GM23248 (cell line): ENCODE data around the gene TRPC6. TPM values are rescaled to one million over a fixed set of nuclear protein-coding genes. Genes with fewer than 3 reads are reported as not detected.

Source experiments
- DNase-seq: peaks from one replicate; pipeline ENCODE4 v3.0.0-alpha.2; 2015
- H2AFZ ChIP-seq: fragments of 200-600 bp; sonication (generic); 2 replicates; pipeline ENCODE4 v1.6.1; 2016; ENCODE audit warnings: antibody characterized with exemption
- H3F3A ChIP-seq: fragments of 200-600 bp; sonication (generic); 2 replicates; pipeline ENCODE4 v1.6.1; 2016; ENCODE audit warnings: mild to moderate bottlenecking, antibody characterized with exemption, mixed run types; ENCODE audit not compliant: insufficient read depth
- H3K27ac ChIP-seq: fragments of 200-600 bp; sonication (generic); 2 replicates; pipeline ENCODE4 v1.5.1; 2016; ENCODE audit warnings: mild to moderate bottlenecking
- H3K27me3 ChIP-seq: fragments of 200-600 bp; sonication (generic); replicated peaks from 2 replicates; pipeline ENCODE4 v1.6.1; 2016; ENCODE audit warnings: mild to moderate bottlenecking; ENCODE audit not compliant: insufficient read depth
- H3K36me3 ChIP-seq: fragments of 200-600 bp; sonication (generic); 2 replicates; pipeline ENCODE4 v1.6.1; 2016; ENCODE audit warnings: low read depth, mild to moderate bottlenecking
- H3K4me1 ChIP-seq: fragments of 200-600 bp; sonication (generic); 2 replicates; pipeline ENCODE4 v1.6.1; 2016; ENCODE audit warnings: mild to moderate bottlenecking; ENCODE audit not compliant: insufficient read depth
- H3K4me2 ChIP-seq: fragments of 200-600 bp; sonication (generic); one replicate; pipeline ENCODE4 v1.6.1; 2016; ENCODE audit warnings: mild to moderate bottlenecking; ENCODE audit not compliant: unreplicated experiment
- H3K4me3 ChIP-seq: fragments of 200-600 bp; sonication (generic); 2 replicates; pipeline ENCODE4 v1.5.1; 2016; ENCODE audit warnings: mild to moderate bottlenecking
- H3K79me2 ChIP-seq: fragments of 200-600 bp; sonication (generic); 2 replicates; pipeline ENCODE4 v1.6.1; 2016; ENCODE audit warnings: mild to moderate bottlenecking; ENCODE audit not compliant: insufficient read depth
- H3K9ac ChIP-seq: fragments of 200-600 bp; sonication (generic); 2 replicates; pipeline ENCODE4 v1.6.1; 2016; ENCODE audit warnings: mild to moderate bottlenecking
- H3K9me2 ChIP-seq: fragments of 200-600 bp; sonication (generic); 2 replicates; pipeline ENCODE4 v1.6.1; 2016; ENCODE audit warnings: mixed run types, mild to moderate bottlenecking, moderate library complexity; ENCODE audit not compliant: insufficient read depth
- H3K9me3 ChIP-seq: fragments of 200-600 bp; sonication (generic); one replicate; pipeline ENCODE4 v1.6.1; 2017; ENCODE audit warnings: low read depth
- H4K20me1 ChIP-seq: fragments of 200-600 bp; sonication (generic); 2 replicates; pipeline ENCODE4 v1.6.0; 2016; ENCODE audit not compliant: insufficient read depth
- EZH2 ChIP-seq: fragments of 200-600 bp; sonication (generic); IDR thresholded peaks from 2 replicates; pipeline ENCODE4 v1.6.1; 2018; ENCODE audit warnings: antibody characterized with exemption, mild to moderate bottlenecking; ENCODE audit not compliant: insufficient read depth, poor library complexity, severe bottlenecking
- EZH2phosphoT487 ChIP-seq: fragments of 200-600 bp; sonication (generic); IDR thresholded peaks from 2 replicates; pipeline ENCODE4 v1.6.1; 2018; ENCODE audit warnings: antibody characterized with exemption, moderate library complexity, mild to moderate bottlenecking, low read depth; ENCODE audit not compliant: insufficient read depth
- WGBS, 2 experiments: methylation state at CpG; one replicate each; pipeline ENCODE4 v1.1.6; 2015 to 2017; ENCODE audit warnings: low lambda C conversion rate in 2 of 2, low coverage in 1 of 2; ENCODE audit errors: missing lambda C conversion rate in 2 of 2; 5-methylcytosine and 5-hydroxymethylcytosine counted together
- in situ Hi-C: fragments of 300-500 bp; cut with MboI; formaldehyde crosslinking; loops from 2 replicates; pipeline ENCODE4 v1.15.0; 2020
- polyA plus RNA-seq: library from polyadenylated mRNA; unstranded; fragments of >200 nt; fragmentation: Nextera tagmentation; extraction: Ambion mirVana; gene quantifications from 2 replicates; pipeline ENCODE4 v1.2.1, GENCODE V29; 2016
- total RNA-seq: library from RNA; depleted of rRNA; stranded (reverse); fragments of >200 nt; shearing (Covaris generic); gene quantifications from 2 replicates; pipeline ENCODE4 v1.2.3, GENCODE V29; 2014

TRPC6 gene
- total and polyA plus RNA-seq, 2 experiments from 2014 or later, result 0.11 to 0.16 TPM

DNA sequence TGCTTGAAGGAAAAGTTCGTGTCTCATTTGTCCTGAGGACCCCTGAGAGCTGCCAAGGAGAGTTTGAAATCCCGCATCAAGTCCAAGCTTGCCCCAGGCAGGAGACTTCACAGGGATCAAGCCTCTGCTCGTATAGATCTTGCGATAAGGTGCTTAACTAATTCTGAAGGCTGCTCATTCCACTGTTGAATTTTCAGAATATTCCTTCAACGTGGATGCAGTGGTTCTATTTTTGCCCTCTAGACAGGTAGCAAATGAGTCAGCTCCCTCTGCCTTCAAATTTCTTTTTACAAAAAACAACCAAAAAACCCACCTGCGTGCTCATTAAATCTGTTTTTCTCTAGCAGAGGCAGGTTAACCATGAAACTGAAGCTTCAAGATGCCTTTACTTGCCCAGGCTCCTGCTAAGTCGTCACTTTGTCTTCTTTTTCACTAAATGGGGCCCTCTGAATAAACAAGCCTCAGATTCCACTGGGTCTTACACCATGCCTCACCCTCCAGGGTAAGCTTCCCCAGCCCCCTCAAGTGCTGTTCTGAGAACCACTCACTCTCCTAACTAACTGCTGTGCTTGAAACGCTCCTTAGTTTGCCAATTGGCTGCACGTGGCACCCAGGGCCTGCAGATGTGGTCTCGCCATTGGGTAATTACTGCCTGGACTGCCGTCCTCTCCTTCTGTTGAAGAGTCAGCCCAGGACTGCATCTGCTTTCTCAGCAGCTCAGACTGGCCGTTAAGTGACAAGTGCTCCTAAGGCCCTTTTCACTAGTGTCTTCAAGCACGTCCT lies 105.0 kb downstream of the TRPC6 start:
- Histone ChIP-seq H3K4me1 (no peaks in the 10 kb centered on the region), H3K9me2 (no peaks in the 10 kb centered on the region), H3K9me3 (no peaks in the 10 kb centered on the region), H3K4me3 (no peak overlapping the region), H3K79me2 (no peaks in the 10 kb centered on the region), H3K36me3 (no peaks in the 10 kb centered on the region), H3K4me2 (no peak overlapping the region), H3K9ac (no peak overlapping the region), H3K27ac (no peak overlapping the region), H4K20me1 (no peaks in the 10 kb centered on the region), H2AFZ (no peak overlapping the region), H3K27me3 (no peaks in the 10 kb centered on the region), H3F3A (no peaks in the 10 kb centered on the region)
- no peak for DNase-seq
- 78 to 79% methylated on average over 13 of the region's 13 CpGs for WGBS, 2 experiments
- TF ChIP-seq EZH2, result no peak
- TF ChIP-seq EZH2phosphoT487, result no peak
- in situ Hi-C loops, result no loop called here

DNA sequence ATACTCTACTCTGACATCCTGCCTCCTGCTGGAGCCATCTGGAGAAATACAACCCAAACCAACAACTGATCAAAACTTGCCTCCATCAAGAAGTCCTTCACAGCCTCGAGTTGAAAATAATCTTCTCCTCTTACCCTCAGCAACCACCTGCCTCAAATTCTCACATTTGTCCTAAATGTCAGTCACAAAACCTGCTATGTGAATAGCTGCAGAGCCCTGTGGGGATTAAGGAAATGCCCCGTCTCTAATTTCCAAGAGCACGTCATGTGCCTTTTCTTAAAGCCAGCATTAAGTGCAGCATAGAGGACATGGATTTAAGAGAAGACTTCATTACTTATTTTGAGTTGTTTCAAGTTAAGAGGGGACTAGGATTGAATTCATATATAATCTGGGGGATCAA lies 105.9 kb downstream of the TRPC6 start:
- in situ Hi-C loops, result no loop called here
- no peaks in the 10 kb centered on the region for H3K4me1 ChIP-seq

DNA sequence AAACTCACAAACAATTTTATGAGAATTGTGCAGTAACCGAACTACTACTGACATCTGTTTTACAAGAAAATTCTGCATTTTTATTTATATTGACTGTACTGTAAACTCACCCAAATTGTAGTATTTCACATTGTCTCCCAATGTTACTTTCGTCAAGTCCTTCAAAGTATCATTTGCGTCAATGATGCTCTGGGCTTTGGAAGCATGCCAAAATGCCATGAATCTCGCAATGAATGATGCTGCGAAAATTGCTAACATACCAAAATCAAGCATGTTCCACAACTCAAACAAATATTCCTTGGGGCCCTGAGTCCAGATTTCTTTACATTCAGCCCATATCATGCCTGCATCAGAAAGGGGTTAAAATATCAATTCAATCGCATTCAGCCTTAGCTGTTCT lies 107.6 kb downstream of the TRPC6 start:
- H3K9me3 ChIP-seq, result no peaks in the 10 kb centered on the region
- H3K4me2 ChIP-seq, result no peak overlapping the region
- H3K4me3 ChIP-seq, result no peak overlapping the region
- H4K20me1 ChIP-seq, result no peaks in the 10 kb centered on the region
- no peaks in the 10 kb centered on the region for H3K79me2 ChIP-seq
- no peaks in the 10 kb centered on the region for H3F3A ChIP-seq
- no peaks in the 10 kb centered on the region for H3K9me2 ChIP-seq
- no peak for TF ChIP-seq EZH2phosphoT487
- TF ChIP-seq EZH2, result no peak
- H3K27ac ChIP-seq, result no peak overlapping the region
- no peaks in the 10 kb centered on the region for H3K27me3 ChIP-seq
- H3K4me1 ChIP-seq, result no peaks in the 10 kb centered on the region
- in situ Hi-C loops, result no loop called here
- H3K9ac ChIP-seq, result no peak overlapping the region
- no peak overlapping the region for H2AFZ ChIP-seq
- no peak for DNase-seq
- no peaks in the 10 kb centered on the region for H3K36me3 ChIP-seq
- WGBS, 2 experiments, result 94% methylated on average over 6 of the region's 6 CpGs

More for the DNA sequence above, 105.9 kb downstream of the TRPC6 start:
- Histone ChIP-seq H3K9me2 (no peaks in the 10 kb centered on the region), H3K9me3 (no peaks in the 10 kb centered on the region), H4K20me1 (no peaks in the 10 kb centered on the region), H3K27ac (no peak overlapping the region), H2AFZ (no peak overlapping the region), H3K79me2 (no peaks in the 10 kb centered on the region), H3K36me3 (no peaks in the 10 kb centered on the region), H3K9ac (no peak overlapping the region), H3K4me3 (no peak overlapping the region), H3K27me3 (no peaks in the 10 kb centered on the region), H3F3A (no peaks in the 10 kb centered on the region), H3K4me2 (no peak overlapping the region)
- DNase-seq, result no peak
- 77 to 81% methylated on average over 3 of the region's 3 CpGs for WGBS, 2 experiments
- TF ChIP-seq EZH2, result no peak
- no peak for TF ChIP-seq EZH2phosphoT487

DNA sequence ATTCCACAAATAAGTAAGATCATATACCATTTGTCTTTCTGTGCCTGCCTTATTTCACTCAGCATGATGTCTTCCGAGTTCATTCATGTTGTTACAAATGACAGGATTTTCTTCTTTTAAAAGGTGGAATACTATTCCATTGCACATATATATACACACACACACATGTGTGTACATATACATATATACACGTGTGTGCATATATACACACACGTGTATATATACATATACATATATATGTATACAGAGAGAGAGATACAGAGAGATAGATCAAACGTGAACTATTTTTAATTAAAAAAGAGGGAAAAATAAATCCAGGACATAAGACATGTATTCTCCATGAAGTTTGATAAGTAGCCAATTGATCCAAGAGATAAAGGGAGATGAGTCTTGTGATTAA lies 108.1 kb downstream of the TRPC6 start:
- H3K4me1 ChIP-seq, result no peaks in the 10 kb centered on the region
- TF ChIP-seq EZH2phosphoT487, result no peak
- no peak for TF ChIP-seq EZH2
- no peak overlapping the region for H2AFZ ChIP-seq
- H3K27ac ChIP-seq, result no peak overlapping the region
- H3K9me2 ChIP-seq, result no peaks in the 10 kb centered on the region
- no peak overlapping the region for H3K4me2 ChIP-seq
- no peaks in the 10 kb centered on the region for H3K36me3 ChIP-seq
- H3K9me3 ChIP-seq, result no peaks in the 10 kb centered on the region
- no peaks in the 10 kb centered on the region for H4K20me1 ChIP-seq
- H3K4me3 ChIP-seq, result no peak overlapping the region
- H3K9ac ChIP-seq, result no peak overlapping the region
- H3F3A ChIP-seq, result no peaks in the 10 kb centered on the region
- H3K79me2 ChIP-seq, result no peaks in the 10 kb centered on the region
- in situ Hi-C loops, result no loop called here
- no peaks in the 10 kb centered on the region for H3K27me3 ChIP-seq
- no peak for DNase-seq
- 88% methylated on average over 4 of the region's 4 CpGs for WGBS, 2 experiments
